GM13976 (cell line): ENCODE results near the gene CAMK2D.

Experiments used
- DNase-seq: peaks from one replicate; pipeline ENCODE4 v3.0.0; 2012; ENCODE audit warnings: low spot score
- CTCF ChIP-seq: IDR thresholded peaks from 2 replicates; pipeline ENCODE4 v1.5.1; 2012; ENCODE audit warnings: borderline replicate concordance, mild to moderate bottlenecking; ENCODE audit not compliant: insufficient read depth; ENCODE audit errors: extremely low read depth, missing control alignments, control extremely low read depth
- in situ Hi-C: fragments of 300-500 bp; cut with MboI; formaldehyde crosslinking; loops from one replicate; pipeline ENCODE4 v1.12.0; 2022; ENCODE audit warnings: low sequenced_read_pairs, mixed read lengths, inconsistent platforms; ENCODE audit not compliant: unreplicated experiment

CAMK2D gene

DNA sequence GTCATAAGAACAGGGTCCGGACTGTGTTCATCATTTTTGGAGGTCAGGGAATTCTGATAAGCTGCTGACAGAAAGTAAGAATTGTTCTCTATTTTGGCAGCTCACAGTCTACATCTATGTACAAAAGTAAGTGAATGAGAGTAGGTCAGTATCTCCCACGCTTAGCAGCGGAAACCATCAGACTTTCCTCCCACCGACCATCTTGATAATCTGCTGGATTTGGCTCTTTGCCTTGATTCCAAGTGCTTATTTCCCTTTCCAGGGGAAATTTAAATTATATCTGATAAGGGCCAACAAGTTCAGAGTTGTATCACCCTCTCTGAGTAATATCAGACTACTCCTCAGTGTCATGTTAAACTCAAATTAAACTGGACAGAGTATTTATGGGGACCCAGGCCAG lies 118.0 kb downstream of the CAMK2D start:
- no peak for DNase-seq
- in situ Hi-C loops, result no loop called here
- no peak for TF ChIP-seq CTCF

GRCh38 chr4:113641025-113641431 lies 120.5 kb downstream of the CAMK2D start:
- TF ChIP-seq CTCF, result no peak
- DNase-seq, result peak; percentile 27
- in situ Hi-C loops, result no loop called here

DNA sequence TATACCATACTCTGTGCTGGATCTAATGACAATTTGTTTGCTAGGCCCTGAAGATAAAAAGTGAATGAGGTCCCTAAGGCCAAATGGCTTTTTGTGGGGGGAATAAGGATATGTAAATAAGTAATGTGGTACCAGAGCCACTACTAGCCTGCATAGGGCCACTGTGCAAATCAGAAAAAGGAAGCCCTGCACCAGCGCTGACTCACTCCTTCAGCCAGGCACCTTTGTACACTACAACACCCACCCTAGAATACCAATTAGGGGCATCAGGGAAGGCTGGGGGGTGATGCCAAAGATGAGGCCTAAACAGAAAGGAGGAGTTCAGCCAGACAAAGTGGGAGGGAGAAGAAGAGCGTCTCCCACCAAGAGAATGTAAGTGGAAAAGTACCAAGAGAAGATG lies 122.2 kb downstream of the CAMK2D start:
- TF ChIP-seq CTCF, result no peak
- no peak for DNase-seq
- in situ Hi-C loops, result no loop called here

DNA sequence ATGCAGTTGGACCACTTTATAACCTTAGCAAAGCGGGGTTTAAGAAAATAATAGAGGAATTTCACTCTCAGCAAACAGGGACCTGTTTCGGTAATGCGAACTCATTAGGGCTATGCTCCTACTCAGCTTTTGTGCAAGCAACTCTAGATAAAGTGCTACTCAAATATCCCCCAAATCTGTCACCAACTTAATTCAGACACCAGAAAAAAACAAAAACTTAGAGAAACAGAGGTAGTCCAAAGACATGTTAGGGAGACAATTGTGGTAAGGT lies 123.0 kb downstream of the CAMK2D start:
- DNase-seq, result no peak
- in situ Hi-C loops, result no loop called here
- no peak for TF ChIP-seq CTCF

GRCh38 chr4:113637823-113638561 lies 123.5 kb downstream of the CAMK2D start:
- no peak for DNase-seq
- no peak for TF ChIP-seq CTCF
- in situ Hi-C loops, result no loop called here

- no peak for DNase-seq
Observed at GRCh38 chr4:113637363-113637762, 124.2 kb downstream of the CAMK2D start.

More at GRCh38 chr4:113637363-113637762, 124.2 kb downstream of the CAMK2D start:
- TF ChIP-seq CTCF, result no peak
- in situ Hi-C loops, result no loop called here
